ENCODE measurements around the gene MDN1. TPM values are rescaled to one million over a fixed set of nuclear protein-coding genes. Genes with fewer than 3 reads are reported as not detected.

MDN1 gene
- total RNA-seq, 2 donors from 2014 or later, result 21.3 to 36.0 TPM

GRCh38 chr6:89782222-89782621 is 37.4 kb downstream of the MDN1 start:
- Histone ChIP-seq H3K36me3 (peaks cover 43% of the 10 kb centered on the region), H3K4me1 (ENCODE audit: control insufficient read depth in 1 of 2, low read depth in 2 of 2) (no peaks in the 10 kb centered on the region), H3K27me3 (replicated peaks; ENCODE audit: insufficient read depth) (no peaks in the 10 kb centered on the region), H3K27ac (no peak overlapping the region), H3K4me3 (no peak overlapping the region), H3K9me3 (no peaks in the 10 kb centered on the region)
- TF ChIP-seq CTCF (IDR thresholded peaks at IDR 0.05), result no peak
- no peak for DNase-seq (ENCODE audit: low spot score)
- no peak for ATAC-seq (ENCODE audit: insufficient number of reproducible peaks, low FRiP score, low read depth)

- ATAC-seq (ENCODE audit: insufficient number of reproducible peaks, low FRiP score, low read depth) (no peak), DNase-seq (ENCODE audit: low spot score) (no peak)
- no peaks in the 10 kb centered on the region for H3K27me3 ChIP-seq (replicated peaks; ENCODE audit: insufficient read depth)
- H3K4me1 ChIP-seq (ENCODE audit: control insufficient read depth in 1 of 2, low read depth in 2 of 2), result no peaks in the 10 kb centered on the region
- no peak for TF ChIP-seq CTCF (IDR thresholded peaks at IDR 0.05)
- no peak overlapping the region for H3K27ac ChIP-seq
- peaks cover 41% of the 10 kb centered on the region for H3K36me3 ChIP-seq
- no peaks in the 10 kb centered on the region for H3K9me3 ChIP-seq
- no peak overlapping the region for H3K4me3 ChIP-seq
Measured at GRCh38 chr6:89781070-89782034, 38.2 kb downstream of the MDN1 start.

- no peak for TF ChIP-seq CTCF (IDR thresholded peaks at IDR 0.05)
- no peak overlapping the region for H3K27ac ChIP-seq
- H3K36me3 ChIP-seq, result peaks cover 23% of the 10 kb centered on the region
- no peaks in the 10 kb centered on the region for H3K9me3 ChIP-seq
- ATAC-seq (ENCODE audit: insufficient number of reproducible peaks, low FRiP score, low read depth) (no peak), DNase-seq (ENCODE audit: low spot score) (no peak)
- no peaks in the 10 kb centered on the region for H3K27me3 ChIP-seq (replicated peaks; ENCODE audit: insufficient read depth)
- no peak overlapping the region for H3K4me3 ChIP-seq
- no peaks in the 10 kb centered on the region for H3K4me1 ChIP-seq (ENCODE audit: control insufficient read depth in 1 of 2, low read depth in 2 of 2)
Measured at GRCh38 chr6:89777455-89777854, 42.1 kb downstream of the MDN1 start.

- no peaks in the 10 kb centered on the region for H3K27me3 ChIP-seq (replicated peaks; ENCODE audit: insufficient read depth)
- ATAC-seq (ENCODE audit: insufficient number of reproducible peaks, low FRiP score, low read depth) (no peak), DNase-seq (ENCODE audit: low spot score) (no peak)
- TF ChIP-seq CTCF (IDR thresholded peaks at IDR 0.05), result no peak
- H3K27ac ChIP-seq, result no peak overlapping the region
- H3K4me3 ChIP-seq, result no peak overlapping the region
- no peaks in the 10 kb centered on the region for H3K9me3 ChIP-seq
- H3K4me1 ChIP-seq (ENCODE audit: control insufficient read depth in 1 of 2, low read depth in 2 of 2), result no peaks in the 10 kb centered on the region
- peaks cover 28% of the 10 kb centered on the region for H3K36me3 ChIP-seq
Measured at GRCh38 chr6:89776583-89777233, 42.9 kb downstream of the MDN1 start.

GRCh38 chr6:89775150-89775549 is 44.4 kb downstream of the MDN1 start:
- Histone ChIP-seq H3K4me1 (ENCODE audit: control insufficient read depth in 1 of 2, low read depth in 2 of 2) (no peaks in the 10 kb centered on the region), H3K27ac (no peak overlapping the region), H3K9me3 (no peaks in the 10 kb centered on the region), H3K27me3 (replicated peaks; ENCODE audit: insufficient read depth) (no peaks in the 10 kb centered on the region), H3K36me3 (peaks cover 21% of the 10 kb centered on the region), H3K4me3 (no peak overlapping the region)
- ATAC-seq (ENCODE audit: insufficient number of reproducible peaks, low FRiP score, low read depth) (no peak), DNase-seq (ENCODE audit: low spot score) (no peak)
- no peak for TF ChIP-seq CTCF (IDR thresholded peaks at IDR 0.05)
